ENCODE data around the gene CLDN3. TPM values are rescaled to one million over a fixed set of nuclear protein-coding genes. Genes with fewer than 3 reads are reported as not detected.
A peak's percentile ranks its signal among the peaks of the same experiment; 100 is the strongest.

Gene CLDN3
- total and polyA plus RNA-seq, 9 of the 15 experiments (the other 6 are each of a cell fraction or from before 2014, with no cell fraction given) = 0.29 TPM; not detected in 8

DNA sequence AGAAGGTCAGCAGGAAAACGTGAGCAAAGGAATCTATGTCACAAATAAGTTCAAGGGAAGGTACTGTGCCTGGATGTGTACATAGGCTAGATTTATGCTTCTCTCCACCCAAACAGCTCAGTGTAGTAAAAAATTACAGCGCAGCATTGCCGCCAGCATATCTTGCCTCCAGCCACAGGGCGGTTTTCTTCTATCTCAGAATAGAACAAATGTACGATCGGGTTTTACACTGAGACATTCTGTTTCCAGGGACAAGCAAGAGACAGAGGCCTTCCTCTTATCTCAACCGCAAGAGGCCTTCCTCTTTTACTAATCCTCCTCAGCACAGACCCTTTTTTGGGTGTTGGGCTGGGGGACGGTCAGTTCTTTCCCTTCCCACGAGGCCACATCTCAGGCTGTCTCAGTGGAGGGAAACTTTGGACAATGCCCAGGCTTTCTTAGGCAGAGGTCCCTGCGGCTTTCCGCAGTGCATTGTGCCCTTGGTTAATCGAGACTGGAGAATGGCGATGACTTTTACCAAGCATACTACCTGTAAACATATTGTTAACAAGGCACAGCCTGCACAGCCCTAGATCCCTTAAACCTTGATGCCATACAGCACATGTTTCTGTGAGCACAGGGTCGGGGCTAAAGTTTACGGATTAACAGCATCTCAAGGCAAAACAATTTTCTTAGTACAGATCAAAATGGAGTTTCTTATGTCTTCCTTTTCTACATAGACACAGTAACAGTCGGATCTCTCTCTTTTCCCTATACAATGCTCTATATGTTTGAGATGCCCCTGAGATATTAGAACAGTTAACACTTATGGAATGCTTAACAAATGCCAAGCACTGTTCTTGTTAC is 19.9 kb downstream of the CLDN3 start (continued):
- TF ChIP-seq, protein P1, sequence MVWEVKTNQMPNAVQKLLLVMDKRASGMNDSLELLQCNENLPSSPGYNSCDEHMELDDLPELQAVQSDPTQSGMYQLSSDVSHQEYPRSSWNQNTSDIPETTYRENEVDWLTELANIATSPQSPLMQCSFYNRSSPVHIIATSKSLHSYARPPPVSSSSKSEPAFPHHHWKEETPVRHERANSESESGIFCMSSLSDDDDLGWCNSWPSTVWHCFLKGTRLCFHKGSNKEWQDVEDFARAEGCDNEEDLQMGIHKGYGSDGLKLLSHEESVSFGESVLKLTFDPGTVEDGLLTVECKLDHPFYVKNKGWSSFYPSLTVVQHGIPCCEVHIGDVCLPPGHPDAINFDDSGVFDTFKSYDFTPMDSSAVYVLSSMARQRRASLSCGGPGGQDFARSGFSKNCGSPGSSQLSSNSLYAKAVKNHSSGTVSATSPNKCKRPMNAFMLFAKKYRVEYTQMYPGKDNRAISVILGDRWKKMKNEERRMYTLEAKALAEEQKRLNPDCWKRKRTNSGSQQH (CRISPR knock-in tag; IDR thresholded peaks at IDR 0.05) = no peak
- TF ChIP-seq ZNF408 (CRISPR knock-in tag; IDR thresholded peaks at IDR 0.05; ENCODE audit: low read depth) (no peak), ZKSCAN3 (CRISPR knock-in tag; IDR thresholded peaks at IDR 0.05) (no peak), RAD21 (CRISPR knock-in tag; conservative IDR thresholded peaks at IDR 0.05 in 1 of 2, IDR thresholded peaks at IDR 0.05 in 1 of 2) (peak; percentile 4 to 16; a peak in 1 of 4 replicates), CREM (IDR thresholded peaks at IDR 0.05; ENCODE audit: low read depth) (no peak), ZNF696 (CRISPR knock-in tag; conservative IDR thresholded peaks at IDR 0.05) (no peak), BHLHE40 (IDR thresholded peaks at IDR 0.05; ENCODE audit: low read length) (0 out of 2 replicates have a peak, but pooled peaks have one; percentile 30), ZNF644 (tag; IDR thresholded peaks at IDR 0.05; ENCODE audit: low read depth) (peak; percentile 62; the same call in 1 of the 2 replicates), RBM34 (IDR thresholded peaks at IDR 0.05; ENCODE audit: borderline replicate concordance, insufficient read depth, low read length) (no peak), TGIF2 (CRISPR knock-in tag; IDR thresholded peaks at IDR 0.05) (no peak), ZNF140 (CRISPR knock-in tag; IDR thresholded peaks at IDR 0.05) (no peak), MCM3 (IDR thresholded peaks at IDR 0.05) (no peak), EP300 (IDR thresholded peaks at IDR 0.05; ENCODE audit: low read length) (0 out of 2 replicates have a peak, but pooled peaks have one; percentile 5), SETDB1 (IDR thresholded peaks at IDR 0.05; ENCODE audit: low read length) (no peak), PHF8 (IDR thresholded peaks at IDR 0.05; ENCODE audit: borderline replicate concordance, low read length) (no peak), POLR3A (IDR thresholded peaks at IDR 0.05; ENCODE audit: borderline replicate concordance, extremely low read depth, insufficient read depth, insufficient read length) (no peak), ARID3B (CRISPR knock-in tag; IDR thresholded peaks at IDR 0.05; ENCODE audit: borderline replicate concordance) (no peak), ZNF699 (CRISPR knock-in tag; IDR thresholded peaks at IDR 0.05; ENCODE audit: insufficient replicate concordance) (no peak), FOXA1 (IDR thresholded peaks at IDR 0.05; ENCODE audit: borderline replicate concordance) (no peak), ZFP91 (CRISPR knock-in tag; IDR thresholded peaks at IDR 0.05) (no peak), KLF16 (IDR thresholded peaks at IDR 0.05) (no peak), PML (IDR thresholded peaks at IDR 0.05; ENCODE audit: low read length) (no peak)
- TF ChIP-seq, protein P2, sequence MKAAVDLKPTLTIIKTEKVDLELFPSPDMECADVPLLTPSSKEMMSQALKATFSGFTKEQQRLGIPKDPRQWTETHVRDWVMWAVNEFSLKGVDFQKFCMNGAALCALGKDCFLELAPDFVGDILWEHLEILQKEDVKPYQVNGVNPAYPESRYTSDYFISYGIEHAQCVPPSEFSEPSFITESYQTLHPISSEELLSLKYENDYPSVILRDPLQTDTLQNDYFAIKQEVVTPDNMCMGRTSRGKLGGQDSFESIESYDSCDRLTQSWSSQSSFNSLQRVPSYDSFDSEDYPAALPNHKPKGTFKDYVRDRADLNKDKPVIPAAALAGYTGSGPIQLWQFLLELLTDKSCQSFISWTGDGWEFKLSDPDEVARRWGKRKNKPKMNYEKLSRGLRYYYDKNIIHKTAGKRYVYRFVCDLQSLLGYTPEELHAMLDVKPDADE (conservative IDR thresholded peaks at IDR 0.05; ENCODE audit: control insufficient read depth, low read depth, low read length) = no peak
